GM12874 (cell line): Measurements from ENCODE around the gene USP1.

Experiments used
- CTCF ChIP-seq: IDR thresholded peaks from 2 replicates; pipeline ENCODE4 v1.5.1; 2011; ENCODE audit warnings: low read depth, mild to moderate bottlenecking, control low read depth, low read length, moderate library complexity; ENCODE audit not compliant: insufficient read depth

USP1 gene

GRCh38 chr1:62426794-62427193, 10.1 kb upstream of the USP1 start:
- no peak for TF ChIP-seq CTCF

GRCh38 chr1:62428351-62428750, 8.5 kb upstream of the USP1 start:
- no peak for TF ChIP-seq CTCF

- no peak for TF ChIP-seq CTCF
These were observed 7.3 kb upstream of the USP1 start for GRCh38 chr1:62429581-62429980.

- TF ChIP-seq CTCF = no peak
These were observed 2.8 kb upstream of the USP1 start for GRCh38 chr1:62433861-62434617.

- no peak for TF ChIP-seq CTCF
These were observed 2.2 kb upstream of the USP1 start for GRCh38 chr1:62434618-62435001.

GRCh38 chr1:62435231-62436038, 1.4 kb upstream of the USP1 start:
- TF ChIP-seq CTCF = no peak

- TF ChIP-seq CTCF = no peak
These were observed 797 bp upstream of the USP1 start for GRCh38 chr1:62436039-62436465.
